ENCODE data around the gene SLC14A1.
A peak's percentile ranks its signal among the peaks of the same experiment; 100 is the strongest.

The SLC14A1 gene

DNA sequence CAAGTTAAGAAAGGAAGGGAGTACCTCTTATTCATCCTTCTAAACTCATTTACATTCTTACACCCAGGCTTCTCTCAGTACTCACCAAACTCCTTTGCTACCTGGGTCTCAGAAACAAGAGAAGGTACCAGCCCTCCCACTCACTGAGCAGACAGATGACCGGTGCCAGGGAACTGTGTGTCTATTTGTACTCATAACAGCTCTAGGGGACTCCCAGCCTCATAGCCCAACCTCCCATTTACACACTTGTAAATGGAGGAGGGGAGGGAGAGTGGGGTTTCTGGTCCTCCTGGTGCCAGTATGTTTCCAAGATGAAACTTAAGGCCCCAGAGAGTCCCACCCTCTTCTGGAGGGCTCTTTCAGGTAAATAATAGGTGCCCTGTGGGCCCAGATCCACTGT, 58.7 kb downstream of the SLC14A1 start:
- TF ChIP-seq ZBTB7A (IDR thresholded peaks at IDR 0.05; ENCODE audit: low read depth) (no peak), YY1 (IDR thresholded peaks at IDR 0.05; ENCODE audit: low read depth) (no peak), FOXM1 (IDR thresholded peaks at IDR 0.05; ENCODE audit: borderline replicate concordance, low read depth) (no peak), TCF12 (IDR thresholded peaks at IDR 0.05; ENCODE audit: low read depth) (no peak), TEAD4 (IDR thresholded peaks at IDR 0.05) (no peak), RAD21 (IDR thresholded peaks at IDR 0.05; ENCODE audit: low read depth) (no peak), TAF1 (IDR thresholded peaks at IDR 0.05; ENCODE audit: low read depth) (no peak)

GRCh38 chr18:45783097-45784075, 59.4 kb downstream of the SLC14A1 start:
- TF ChIP-seq TAF1 (IDR thresholded peaks at IDR 0.05; ENCODE audit: low read depth) = no peak
- TF ChIP-seq TEAD4 (IDR thresholded peaks at IDR 0.05) = peak; percentile 72

- TF ChIP-seq CREB1 (IDR thresholded peaks at IDR 0.05; ENCODE audit: low read depth) (no peak), EGR1 (IDR thresholded peaks at IDR 0.05) (no peak), TAF1 (IDR thresholded peaks at IDR 0.05; ENCODE audit: low read depth) (no peak), RAD21 (IDR thresholded peaks at IDR 0.05; ENCODE audit: low read depth) (no peak), EP300 (IDR thresholded peaks at IDR 0.05; ENCODE audit: borderline replicate concordance) (no peak), NFIC (IDR thresholded peaks at IDR 0.05) (no peak), TCF12 (IDR thresholded peaks at IDR 0.05; ENCODE audit: low read depth) (no peak)
- TF ChIP-seq, protein P1, sequence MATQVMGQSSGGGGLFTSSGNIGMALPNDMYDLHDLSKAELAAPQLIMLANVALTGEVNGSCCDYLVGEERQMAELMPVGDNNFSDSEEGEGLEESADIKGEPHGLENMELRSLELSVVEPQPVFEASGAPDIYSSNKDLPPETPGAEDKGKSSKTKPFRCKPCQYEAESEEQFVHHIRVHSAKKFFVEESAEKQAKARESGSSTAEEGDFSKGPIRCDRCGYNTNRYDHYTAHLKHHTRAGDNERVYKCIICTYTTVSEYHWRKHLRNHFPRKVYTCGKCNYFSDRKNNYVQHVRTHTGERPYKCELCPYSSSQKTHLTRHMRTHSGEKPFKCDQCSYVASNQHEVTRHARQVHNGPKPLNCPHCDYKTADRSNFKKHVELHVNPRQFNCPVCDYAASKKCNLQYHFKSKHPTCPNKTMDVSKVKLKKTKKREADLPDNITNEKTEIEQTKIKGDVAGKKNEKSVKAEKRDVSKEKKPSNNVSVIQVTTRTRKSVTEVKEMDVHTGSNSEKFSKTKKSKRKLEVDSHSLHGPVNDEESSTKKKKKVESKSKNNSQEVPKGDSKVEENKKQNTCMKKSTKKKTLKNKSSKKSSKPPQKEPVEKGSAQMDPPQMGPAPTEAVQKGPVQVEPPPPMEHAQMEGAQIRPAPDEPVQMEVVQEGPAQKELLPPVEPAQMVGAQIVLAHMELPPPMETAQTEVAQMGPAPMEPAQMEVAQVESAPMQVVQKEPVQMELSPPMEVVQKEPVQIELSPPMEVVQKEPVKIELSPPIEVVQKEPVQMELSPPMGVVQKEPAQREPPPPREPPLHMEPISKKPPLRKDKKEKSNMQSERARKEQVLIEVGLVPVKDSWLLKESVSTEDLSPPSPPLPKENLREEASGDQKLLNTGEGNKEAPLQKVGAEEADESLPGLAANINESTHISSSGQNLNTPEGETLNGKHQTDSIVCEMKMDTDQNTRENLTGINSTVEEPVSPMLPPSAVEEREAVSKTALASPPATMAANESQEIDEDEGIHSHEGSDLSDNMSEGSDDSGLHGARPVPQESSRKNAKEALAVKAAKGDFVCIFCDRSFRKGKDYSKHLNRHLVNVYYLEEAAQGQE (IDR thresholded peaks at IDR 0.05; ENCODE audit: low read depth) = no peak
Observed at GRCh38 chr18:45785134-45785533, 61.2 kb downstream of the SLC14A1 start.

GRCh38 chr18:45786941-45787340, 63.0 kb downstream of the SLC14A1 start:
- TF ChIP-seq TCF12 (IDR thresholded peaks at IDR 0.05; ENCODE audit: low read depth) (no peak), TEAD4 (IDR thresholded peaks at IDR 0.05) (no peak), CREB1 (IDR thresholded peaks at IDR 0.05; ENCODE audit: low read depth) (no peak), NFIC (IDR thresholded peaks at IDR 0.05) (no peak), YY1 (IDR thresholded peaks at IDR 0.05; ENCODE audit: low read depth) (no peak), MAX (IDR thresholded peaks at IDR 0.05) (no peak), ZBTB7A (IDR thresholded peaks at IDR 0.05; ENCODE audit: low read depth) (no peak), TAF1 (IDR thresholded peaks at IDR 0.05; ENCODE audit: low read depth) (no peak), CEBPB (IDR thresholded peaks at IDR 0.05) (no peak), EP300 (IDR thresholded peaks at IDR 0.05; ENCODE audit: borderline replicate concordance) (no peak), EGR1 (IDR thresholded peaks at IDR 0.05) (no peak), FOXM1 (IDR thresholded peaks at IDR 0.05; ENCODE audit: borderline replicate concordance, low read depth) (no peak), RAD21 (IDR thresholded peaks at IDR 0.05; ENCODE audit: low read depth) (no peak)
- TF ChIP-seq, protein P1 (IDR thresholded peaks at IDR 0.05; ENCODE audit: low read depth) = no peak
- TF ChIP-seq, protein P2, sequence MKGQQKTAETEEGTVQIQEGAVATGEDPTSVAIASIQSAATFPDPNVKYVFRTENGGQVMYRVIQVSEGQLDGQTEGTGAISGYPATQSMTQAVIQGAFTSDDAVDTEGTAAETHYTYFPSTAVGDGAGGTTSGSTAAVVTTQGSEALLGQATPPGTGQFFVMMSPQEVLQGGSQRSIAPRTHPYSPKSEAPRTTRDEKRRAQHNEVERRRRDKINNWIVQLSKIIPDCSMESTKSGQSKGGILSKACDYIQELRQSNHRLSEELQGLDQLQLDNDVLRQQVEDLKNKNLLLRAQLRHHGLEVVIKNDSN (IDR thresholded peaks at IDR 0.05) = no peak

- no peak for TF ChIP-seq EP300 (IDR thresholded peaks at IDR 0.05; ENCODE audit: borderline replicate concordance)
- TF ChIP-seq, protein P1 (IDR thresholded peaks at IDR 0.05; ENCODE audit: low read depth) = no peak
- no peak for TF ChIP-seq YY1 (IDR thresholded peaks at IDR 0.05; ENCODE audit: low read depth)
- no peak for TF ChIP-seq EGR1 (IDR thresholded peaks at IDR 0.05)
- no peak for TF ChIP-seq RAD21 (IDR thresholded peaks at IDR 0.05; ENCODE audit: low read depth)
- TF ChIP-seq TAF1 (IDR thresholded peaks at IDR 0.05; ENCODE audit: low read depth) = no peak
- TF ChIP-seq ZBTB7A (IDR thresholded peaks at IDR 0.05; ENCODE audit: low read depth) = no peak
- TF ChIP-seq, protein P2 (IDR thresholded peaks at IDR 0.05) = no peak
Observed at GRCh38 chr18:45787346-45787745, 63.4 kb downstream of the SLC14A1 start.
